Posterior cingulate gyrus (tissue), 11 donors: ENCODE data around the gene TNFAIP8L2.

Experiments
- DNase-seq, 10 donors: peaks; one replicate each; pipeline versions ENCODE4 v3.0.0 to v3.0.0-alpha.2; 2020 to 2021; ENCODE audit warnings: mixed read lengths in 3 of 10
- intact Hi-C: fragments of 100-400 bp; cut with DNase I; formaldehyde crosslinking; loops from one replicate; pipeline ENCODE4 v1.15.1; 2023

TNFAIP8L2 gene

DNA sequence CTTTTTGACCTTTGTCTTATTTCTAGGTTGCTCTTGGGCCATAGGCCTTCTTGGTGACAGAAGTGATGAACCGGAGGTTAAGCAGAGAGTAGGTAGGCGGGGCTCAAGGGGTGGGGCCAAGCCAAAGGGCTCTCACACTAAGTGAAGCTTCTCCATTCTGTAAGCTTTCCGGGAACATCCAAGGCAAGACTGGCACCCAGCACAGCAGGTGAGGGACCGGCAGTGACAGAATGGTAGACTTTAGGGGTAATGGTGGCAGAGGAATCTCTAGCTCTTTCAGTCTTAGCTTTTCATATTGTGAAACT is at the start of gene TNFAIP8L2:
Gene TNFAIP8L2, plus strand, starts transcription at position 135 of the 305 bp plus-strand sequence. CDS start 2,049 bp downstream, outside the sequence.
- peak in 2 of 10 donors; percentile 67 to 88 for DNase-seq
- intact Hi-C loops: loop anchor here (2.0 to 5.0 kb wide), 2 partner anchors 58 to 134 kb away; no protein-coding TSS in a partner anchor

DNA sequence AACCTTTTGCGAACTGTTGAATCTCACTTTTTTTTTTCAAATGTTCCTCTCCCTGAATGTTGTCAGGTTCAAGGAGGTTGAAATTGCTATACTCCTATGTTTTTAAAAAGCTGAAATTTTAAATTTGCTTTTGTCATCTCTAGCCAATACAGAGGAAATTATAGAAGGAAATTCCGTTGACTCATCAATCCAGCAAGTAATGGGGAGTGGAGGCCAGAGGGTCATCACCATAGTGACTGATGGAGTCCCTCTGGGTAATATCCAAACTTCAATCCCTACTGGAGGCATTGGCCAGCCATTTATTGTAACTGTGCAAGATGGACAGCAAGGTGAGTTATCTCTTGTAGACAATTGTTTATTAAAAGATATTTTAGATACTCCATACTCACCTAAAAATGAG is 49.6 kb upstream of the TNFAIP8L2 start:
- no peak for DNase-seq
- intact Hi-C loops: no loop called here

DNA sequence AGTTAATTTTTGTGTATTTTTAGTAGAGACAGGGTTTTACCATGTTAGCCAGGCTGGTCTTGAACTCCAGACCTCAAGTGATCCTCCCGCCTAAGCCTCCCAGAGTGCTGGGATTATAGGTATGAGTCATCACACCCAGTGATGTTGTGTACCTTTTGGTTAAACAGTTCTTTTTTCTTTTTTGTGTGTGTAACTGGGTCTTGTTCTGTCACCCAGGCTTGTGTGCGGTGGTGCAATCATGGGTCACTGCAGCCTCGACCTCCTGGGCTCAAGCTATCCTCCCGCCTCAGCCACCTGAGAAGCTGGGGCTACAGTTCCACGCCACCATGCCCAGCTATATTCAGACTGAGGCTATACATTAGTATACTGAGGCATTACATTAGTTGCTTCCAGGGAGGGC is 48.1 kb upstream of the TNFAIP8L2 start:
- intact Hi-C loops: no loop called here
- peak in 1 of 10 donors; percentile 40 for DNase-seq

DNA sequence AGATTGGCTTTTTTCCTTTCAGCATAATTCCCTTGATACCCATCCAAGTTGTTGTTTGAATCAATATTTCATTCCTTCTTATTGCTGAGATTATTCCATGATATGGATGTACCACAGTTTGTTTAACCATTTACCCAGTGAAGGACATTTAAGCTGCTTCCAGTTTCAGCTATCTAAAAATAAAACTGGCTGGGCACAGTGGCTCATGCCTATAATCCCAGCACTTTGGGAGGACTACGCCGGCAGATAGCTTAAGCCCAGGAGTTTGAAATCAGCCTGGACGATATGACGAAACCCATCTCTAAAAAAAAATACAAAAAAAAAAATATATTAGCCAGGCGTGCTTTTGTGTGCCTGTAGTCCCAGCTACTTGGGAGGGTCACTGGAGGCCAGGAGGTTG is 42.6 kb upstream of the TNFAIP8L2 start:
- DNase-seq: no peak
- intact Hi-C loops: no loop called here

DNA sequence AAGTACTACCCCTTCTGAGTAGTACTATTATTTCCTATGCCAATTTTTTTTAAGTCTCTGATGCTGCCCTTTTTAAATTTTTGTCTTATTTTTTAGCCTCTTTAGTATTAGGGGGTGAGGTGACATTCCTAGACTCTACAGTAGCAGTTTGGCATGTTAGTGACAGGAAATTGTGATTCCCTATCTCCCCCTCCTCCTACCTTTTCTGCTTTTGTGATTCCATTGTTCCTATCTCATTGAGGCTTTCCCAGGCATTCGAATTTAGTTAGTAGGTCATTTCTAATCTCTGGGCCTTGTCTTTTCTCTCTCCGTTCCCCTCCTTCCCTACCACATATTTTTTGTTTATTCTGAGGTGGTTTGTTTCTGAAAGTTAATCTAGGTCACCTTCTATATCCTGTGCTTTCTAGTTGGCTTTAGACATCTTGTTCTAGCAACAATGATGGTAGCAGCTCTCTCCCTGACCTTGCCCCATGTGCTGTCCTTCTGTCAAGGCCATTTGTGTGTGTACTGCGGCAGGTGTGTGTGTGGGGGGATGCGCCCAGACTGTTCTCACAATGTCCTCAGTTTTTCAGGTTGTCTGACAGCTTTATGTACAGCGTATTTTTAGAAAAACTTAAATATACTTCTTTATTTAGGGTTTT is 31.6 kb upstream of the TNFAIP8L2 start:
- intact Hi-C loops: no loop called here
- DNase-seq: no peak

DNA sequence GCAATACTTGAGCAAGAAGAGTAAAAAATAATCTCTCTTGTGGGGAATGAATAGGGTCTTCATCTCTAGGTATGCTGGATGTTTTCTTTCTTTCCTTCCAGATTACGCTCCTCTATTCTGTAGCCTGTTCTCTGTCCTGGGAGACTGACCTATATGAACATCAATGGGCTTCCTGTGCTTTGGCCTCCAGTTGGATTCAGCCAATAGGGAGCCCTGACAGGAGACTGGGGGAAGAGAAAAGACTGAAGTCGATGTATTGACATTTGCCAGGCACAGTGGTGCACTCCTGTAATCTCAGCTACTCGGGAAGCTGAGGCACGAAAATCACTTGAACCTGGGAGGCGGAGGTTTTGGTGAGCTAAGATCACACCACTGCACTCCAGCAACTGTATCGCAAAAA is 27.6 kb upstream of the TNFAIP8L2 start:
- DNase-seq: no peak
- intact Hi-C loops: no loop called here

DNA sequence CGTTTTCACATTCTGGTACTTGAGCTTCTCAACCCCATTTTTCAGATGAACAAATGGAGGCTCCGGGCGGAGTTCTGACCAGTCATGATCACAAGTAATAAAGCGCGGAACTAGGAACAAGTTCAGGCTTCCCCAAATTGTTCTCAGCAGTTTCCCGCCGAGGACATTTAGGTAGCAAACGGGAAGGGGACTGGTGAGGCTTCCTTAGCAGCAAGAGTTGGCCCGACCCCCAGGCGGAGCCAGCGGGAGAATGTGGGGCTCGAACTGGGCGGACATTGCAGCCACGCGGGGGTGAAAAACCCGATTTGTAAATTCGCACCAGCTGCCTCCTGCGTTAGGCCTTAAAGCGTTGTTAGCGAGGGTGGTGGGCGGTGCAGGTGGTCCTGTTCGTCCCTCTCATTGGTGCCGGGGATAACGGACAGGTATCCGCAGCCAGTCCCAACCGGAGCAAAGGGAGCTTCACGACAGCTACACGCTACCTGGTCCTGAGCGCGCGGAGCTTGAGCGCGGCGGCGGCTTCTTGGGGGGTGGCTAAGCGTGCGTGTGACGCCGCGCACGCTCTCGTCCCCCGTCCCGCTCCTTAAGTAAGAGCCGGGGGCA is 25.4 kb upstream of the TNFAIP8L2 start:
- intact Hi-C loops: no loop called here

DNA sequence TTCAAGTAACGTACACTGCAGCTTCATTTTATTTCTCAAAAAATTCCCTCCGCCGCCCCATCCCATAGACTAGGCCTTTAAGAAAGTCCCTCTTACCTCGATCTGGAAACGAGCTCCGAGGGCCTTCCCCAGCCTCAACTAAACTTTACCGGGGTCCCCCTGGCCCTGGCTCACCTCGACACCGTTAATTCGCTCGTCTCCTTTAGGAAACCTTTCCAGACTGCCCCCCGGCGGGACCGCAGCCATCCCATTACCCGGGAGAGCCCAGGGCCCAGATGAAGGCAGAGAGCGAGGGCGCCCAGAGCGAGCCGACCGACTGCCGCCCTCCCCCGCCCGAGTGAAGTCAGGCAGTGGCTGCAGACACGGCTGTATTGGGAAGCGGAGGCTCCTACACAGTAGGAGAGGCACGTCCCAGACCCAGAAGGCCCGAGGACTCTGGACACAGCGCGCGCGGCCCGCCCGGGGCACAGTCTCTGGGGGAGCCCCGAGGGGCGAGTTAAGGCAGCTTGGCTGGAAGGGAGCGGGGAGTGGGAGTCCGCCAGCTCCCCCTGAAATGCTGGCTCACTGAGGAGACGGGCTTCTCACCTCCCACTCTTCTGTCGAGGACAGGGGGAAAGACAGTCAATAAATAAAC is 24.6 kb upstream of the TNFAIP8L2 start:
- peak in 5 of 10 donors; percentile 25 to 89 (median 28) for DNase-seq
- intact Hi-C loops: no loop called here

More for the DNA sequence above, 25.4 kb upstream of the TNFAIP8L2 start:
- peak; percentile 47 to 97 (median 86) for DNase-seq

DNA sequence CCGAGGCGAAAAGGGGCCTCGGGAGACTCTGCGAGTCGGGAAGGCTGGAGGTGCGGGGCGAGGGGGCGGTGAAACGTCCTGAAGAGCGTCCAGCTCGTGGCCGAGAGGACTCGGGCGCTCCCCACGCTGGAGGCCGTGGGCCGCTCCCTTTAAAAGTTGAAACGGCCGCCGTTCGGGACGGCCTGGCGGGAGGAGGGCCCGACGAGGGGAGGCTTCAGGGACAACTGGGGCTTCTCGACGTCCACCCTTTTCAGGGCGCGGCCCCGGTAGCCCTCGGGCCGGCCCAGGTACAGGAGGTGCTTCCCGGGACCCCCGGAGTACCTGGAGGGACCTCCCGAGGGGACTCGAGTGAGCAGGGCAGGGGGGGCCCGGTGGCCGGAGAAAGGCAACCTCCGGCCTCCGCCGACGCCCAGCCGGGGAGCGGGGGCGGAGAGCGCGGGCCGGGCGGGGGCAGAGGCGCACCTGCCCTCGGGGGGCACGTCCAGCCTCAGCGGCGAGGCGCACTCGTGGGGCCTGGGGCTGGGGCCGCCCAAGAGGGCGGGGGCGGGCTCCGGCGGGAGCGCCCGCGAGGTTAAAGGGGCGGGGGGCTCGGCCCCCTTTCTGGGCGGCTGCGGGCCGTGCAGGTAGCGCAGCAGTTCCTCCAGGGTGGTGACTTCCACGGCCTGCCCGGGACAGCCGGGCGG is 24.0 kb upstream of the TNFAIP8L2 start:
- peak in 1 of 10 donors; percentile 66 for DNase-seq
- intact Hi-C loops: no loop called here

DNA sequence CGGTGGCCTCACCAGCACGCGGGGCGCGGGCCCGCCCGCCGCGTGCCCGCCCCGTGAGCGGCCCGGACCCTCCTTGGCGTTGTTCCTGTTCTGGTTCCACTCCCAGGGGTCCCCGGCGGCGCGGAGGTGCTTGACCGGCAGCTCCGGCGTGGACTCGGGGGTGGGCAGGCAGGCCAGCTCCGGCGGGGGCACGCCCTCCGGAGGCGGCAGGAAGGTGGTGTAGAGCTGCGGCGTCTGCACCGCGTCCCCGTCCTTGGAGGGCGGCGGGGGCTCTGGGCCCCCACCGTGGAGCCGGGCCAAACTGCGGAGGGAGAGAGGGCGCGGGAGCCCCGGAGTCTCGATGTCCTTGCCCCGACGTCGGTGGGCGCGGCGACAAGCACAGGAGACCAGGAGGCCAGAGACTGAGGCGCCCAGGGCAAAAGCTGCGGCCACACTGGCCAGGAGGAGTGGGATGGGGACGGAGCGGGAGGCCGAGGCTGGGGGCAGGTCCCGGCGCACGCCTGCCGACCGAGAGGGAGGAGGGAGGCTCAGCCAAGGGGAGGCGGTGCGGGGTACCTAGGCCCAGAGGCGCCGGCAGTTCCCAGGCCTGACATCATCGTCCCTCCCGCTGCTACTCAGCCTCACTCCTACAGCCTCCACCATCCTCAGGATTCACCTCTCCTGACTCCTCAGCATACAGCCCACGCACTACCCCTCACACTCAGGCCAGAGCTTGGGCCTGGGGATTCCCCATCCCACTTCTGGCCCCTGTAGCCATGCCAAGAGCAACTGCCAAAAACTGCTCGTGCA is 23.2 kb upstream of the TNFAIP8L2 start:
- peak in 1 of 10 donors; percentile 80 for DNase-seq
- intact Hi-C loops: no loop called here

DNA sequence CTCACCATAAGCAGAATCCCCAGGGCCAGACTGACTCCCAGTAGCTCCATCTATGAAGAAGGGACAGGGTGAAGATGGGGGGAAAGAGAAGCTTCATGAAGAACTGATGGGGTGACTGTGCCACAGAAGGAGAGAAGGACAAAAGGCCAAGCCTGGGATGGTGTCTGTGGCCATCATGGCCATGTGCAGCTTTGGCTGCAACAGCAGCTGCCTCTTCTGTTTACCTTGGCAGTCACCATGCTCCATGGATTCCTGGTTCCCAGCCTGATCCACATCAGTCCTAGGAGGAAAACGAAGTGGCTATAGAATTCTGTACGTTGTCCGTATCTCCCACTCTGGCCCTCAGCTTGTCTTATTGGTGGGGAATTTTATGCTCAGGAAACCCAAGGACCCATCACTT is 22.1 kb upstream of the TNFAIP8L2 start:
- intact Hi-C loops: no loop called here

DNA sequence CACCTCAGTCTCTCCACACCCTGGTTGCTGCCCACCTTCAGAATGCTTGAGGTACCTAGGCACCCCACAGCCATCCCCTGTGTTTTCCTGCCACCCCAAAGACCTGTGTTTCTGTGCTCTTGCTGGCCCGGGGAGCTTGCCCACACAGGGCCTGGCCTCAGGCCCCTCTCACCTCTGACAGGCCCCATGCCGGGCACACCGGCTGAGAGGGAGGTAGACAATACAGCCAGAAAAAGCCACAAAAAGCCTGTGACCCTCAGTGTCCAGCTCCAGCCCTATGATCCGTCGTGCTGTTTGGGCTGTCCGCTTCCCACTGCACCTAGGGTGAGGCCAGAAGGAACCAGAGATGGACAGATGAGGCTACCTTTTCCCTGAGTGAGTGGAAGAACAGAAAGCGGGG is 21.5 kb upstream of the TNFAIP8L2 start:
- intact Hi-C loops: no loop called here

More for the DNA sequence above, 22.1 kb upstream of the TNFAIP8L2 start:
- DNase-seq: peak in 1 of 10 donors; percentile 32

DNA sequence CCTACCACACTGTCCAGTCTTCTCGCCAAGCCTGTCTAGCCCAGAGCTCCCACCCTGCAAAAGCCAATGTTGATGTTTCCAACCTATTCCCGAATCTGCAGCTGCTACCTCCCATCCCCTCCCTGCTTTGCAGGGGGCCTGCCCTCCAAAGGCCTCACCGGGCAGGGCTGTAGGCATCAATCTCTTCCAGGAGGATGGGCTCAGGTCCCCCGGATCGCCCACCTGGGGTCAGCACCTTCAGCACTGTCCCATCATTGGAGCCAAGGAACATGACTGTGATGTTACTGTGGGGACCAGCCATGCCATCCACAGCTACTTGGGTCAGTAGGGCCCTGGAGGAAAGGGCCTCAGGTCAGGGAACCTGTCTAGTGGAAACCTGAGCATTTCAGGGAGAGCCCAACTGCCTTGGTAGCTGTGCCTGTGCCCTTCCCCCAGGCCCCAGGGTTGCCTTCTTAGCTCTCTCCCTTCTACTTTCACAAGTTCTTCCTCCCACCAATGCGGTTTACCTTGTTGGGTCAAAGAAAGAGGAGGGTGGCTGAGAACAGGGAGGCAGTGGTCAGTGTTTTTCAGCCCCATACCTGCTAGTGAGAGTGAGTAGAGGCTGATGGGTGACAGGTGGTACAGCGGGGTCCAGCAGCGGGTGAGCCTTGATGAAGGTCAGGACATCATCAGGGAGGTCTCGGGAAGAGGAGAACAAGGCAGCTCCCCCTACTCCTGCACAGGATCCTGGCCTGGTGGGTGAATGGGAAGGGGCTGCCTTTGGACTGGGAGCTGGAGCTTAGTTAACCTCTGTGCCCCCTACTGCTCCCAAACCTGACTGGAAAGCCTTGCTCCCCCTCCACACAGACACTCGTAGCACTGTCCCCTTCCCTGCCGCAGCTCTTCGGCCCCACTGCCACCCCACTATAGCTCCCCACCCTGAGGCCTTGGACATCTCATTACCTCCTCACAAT is 20.7 kb upstream of the TNFAIP8L2 start:
- peak in 1 of 10 donors; percentile 41 for DNase-seq
- intact Hi-C loops: no loop called here

More for the DNA sequence above, 21.5 kb upstream of the TNFAIP8L2 start:
- peak in 1 of 10 donors; percentile 62 for DNase-seq

DNA sequence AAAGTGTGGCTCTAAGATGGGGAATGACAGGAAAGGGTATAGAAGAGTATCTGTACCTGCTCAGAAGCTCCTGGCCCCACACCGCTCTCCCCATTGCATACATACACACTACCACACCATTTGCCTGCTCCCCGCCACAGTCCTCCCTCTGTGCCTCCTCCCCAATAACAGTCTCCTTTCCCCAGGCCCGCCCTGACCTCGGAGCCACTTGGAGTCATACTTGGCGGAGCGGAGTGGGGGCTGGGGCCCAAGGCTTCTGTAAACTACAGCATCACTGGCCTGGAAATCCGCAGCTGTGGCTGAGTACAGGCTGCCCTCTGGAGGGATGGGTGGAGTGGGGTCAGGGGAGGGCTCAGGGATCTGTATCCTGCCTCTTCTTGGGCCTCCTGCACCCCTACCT is 18.7 kb upstream of the TNFAIP8L2 start:
- intact Hi-C loops: no loop called here
- no peak for DNase-seq

DNA sequence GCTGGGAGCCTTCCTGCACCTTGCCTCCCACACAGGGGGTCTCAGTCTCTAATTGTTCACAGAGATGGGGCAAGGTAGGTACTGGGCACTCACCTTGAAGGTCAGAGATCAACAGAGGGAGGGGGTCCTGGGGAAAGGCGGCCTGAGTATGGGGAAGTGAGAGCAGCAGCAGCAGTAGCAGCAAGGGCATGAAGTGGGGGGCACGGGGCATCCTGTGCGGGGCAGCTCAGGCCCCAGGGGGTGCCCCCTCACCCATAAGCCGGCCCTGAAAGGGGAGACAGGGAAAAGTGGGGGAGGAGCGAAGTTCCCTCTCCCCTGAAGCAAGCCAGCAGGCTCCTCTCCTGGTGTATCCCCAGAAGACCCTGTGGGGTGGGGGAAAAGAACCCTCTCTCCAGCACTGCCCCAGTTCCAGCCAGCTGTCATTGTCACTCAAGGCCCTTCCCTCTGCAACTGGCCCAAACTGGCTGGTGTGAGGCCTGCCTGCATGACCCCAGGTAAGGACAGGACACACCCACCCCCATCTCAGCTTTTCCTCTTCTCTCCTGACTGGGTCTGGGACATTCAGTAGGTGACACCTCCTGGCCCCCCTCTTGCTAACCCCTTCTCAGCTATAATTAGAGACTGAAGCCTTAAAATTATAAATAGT is 13.9 kb upstream of the TNFAIP8L2 start:
- DNase-seq: no peak
- intact Hi-C loops: loop anchor here (10.0 kb wide), 1 partner anchor 68 kb away; the partner anchor contains the start of gene GABPB2

DNA sequence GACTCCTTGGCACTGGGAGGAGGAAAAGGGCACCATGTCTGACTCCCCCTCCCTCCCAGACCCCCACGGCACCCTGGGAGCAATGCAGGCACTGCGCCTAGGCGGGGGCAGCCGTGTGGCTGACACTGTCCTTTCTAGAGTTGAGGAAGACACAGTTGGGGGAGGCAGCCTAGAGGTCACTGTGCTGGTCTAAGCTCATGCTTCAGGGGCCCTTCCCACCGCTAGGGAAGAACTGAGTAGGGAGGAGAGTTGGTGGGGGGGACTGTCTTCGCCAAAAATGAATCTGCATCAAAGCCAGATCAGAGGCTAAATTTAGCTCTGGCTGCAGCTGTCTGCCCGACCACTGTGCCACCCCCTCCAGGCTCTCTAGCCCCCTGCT is 13.4 kb upstream of the TNFAIP8L2 start:
- no peak for DNase-seq
- intact Hi-C loops: loop anchor here (10.0 kb wide), 1 partner anchor 68 kb away; the partner anchor contains the start of gene GABPB2

DNA sequence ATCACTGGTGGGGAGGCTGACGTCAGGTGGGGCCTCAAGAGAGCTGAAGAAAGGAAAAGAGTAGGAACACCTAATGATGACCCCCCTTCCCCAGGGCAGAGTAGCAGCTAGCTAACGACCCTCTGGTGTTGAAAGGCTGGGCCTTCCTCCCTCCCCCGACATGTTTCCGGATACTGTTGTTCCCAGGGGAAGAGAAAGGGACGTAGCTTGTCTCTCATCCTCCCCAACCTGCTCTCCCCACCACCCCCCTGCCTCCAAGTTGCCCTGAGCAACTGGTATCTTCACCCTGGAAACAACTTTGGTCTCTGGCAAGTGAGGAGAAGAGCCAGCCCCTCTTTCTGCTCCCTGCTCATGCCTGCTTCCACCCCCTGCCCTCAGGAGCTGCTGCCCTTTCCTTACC is 12.5 kb upstream of the TNFAIP8L2 start:
- intact Hi-C loops: loop anchor here (10.0 kb wide), 1 partner anchor 69 kb away; the partner anchor contains the start of gene GABPB2
- peak in 1 of 10 donors; percentile 19 for DNase-seq
